T-helper 22 cell (primary cell): ENCODE results near the gene EMCN.
"Not testable (repeated sequence)": the region's sequence is repeated elsewhere in the genome, so short reads cannot be mapped to it uniquely, and the experiment has no call there.

Experiments used
- DNase-seq: peaks from one replicate; pipeline ENCODE4 v3.0.0-alpha.2; 2020; ENCODE audit warnings: low read depth

Gene EMCN

DNA sequence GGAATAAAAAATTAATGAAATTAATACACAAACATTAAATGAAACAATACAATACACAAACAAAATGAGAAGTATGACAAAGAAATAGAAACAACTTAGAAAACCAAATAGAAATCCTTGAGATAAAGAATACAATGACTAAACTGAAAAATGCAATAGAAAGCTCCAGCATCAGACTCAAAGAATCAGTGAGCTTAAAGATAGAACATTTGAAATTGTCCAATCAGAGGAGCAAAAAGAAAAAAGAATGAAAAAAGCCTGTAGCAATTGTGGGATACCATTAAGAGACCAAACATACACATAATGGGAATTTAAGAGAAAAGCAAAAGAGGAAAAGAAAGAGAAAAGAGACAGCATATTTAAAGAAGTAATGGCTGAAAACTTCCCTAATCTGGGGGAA is 25.7 kb downstream of the EMCN start:
- no peak for DNase-seq

DNA sequence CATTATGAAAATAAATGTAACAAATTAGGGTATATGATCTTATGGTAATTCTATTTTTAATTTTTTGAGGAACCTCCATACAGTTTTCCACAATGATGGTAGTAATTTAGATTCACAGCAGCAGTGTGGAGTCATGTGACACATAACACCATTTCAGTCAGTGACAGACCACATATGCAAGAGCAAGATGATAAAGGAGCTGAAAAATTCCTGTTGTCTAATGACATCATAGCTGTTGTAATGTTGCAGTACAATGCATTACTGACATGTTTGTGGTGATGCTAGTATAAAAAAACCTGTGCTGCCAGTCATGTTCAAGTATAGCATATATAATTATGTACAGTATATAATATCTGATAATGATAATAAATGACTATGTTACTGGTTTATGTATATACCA is 28.5 kb downstream of the EMCN start:
- no peak for DNase-seq

GRCh38 chr4:100486496-100486895 is 31.3 kb downstream of the EMCN start:
- DNase-seq, result no peak

DNA sequence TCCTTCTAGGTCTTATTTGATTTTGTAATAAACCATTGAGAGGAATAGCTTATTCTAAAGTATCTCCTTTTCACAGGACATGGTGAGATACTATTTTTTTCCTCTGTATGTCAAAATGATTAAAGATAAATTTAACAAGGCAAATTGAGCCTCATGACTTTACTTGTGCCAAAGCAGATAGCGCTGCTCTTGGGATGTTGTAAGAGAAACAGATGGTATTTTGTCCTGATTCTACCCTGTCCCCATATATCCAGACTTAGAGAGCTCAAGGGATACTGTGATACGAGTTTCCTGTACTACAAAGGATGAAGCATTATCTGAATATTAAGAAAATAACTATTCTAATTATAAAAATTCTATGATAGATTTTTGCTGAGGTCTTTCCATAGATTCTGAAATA is 34.0 kb downstream of the EMCN start:
- DNase-seq, result no peak

- no peak for DNase-seq
Observed at GRCh38 chr4:100479971-100480370, 37.9 kb downstream of the EMCN start.

DNA sequence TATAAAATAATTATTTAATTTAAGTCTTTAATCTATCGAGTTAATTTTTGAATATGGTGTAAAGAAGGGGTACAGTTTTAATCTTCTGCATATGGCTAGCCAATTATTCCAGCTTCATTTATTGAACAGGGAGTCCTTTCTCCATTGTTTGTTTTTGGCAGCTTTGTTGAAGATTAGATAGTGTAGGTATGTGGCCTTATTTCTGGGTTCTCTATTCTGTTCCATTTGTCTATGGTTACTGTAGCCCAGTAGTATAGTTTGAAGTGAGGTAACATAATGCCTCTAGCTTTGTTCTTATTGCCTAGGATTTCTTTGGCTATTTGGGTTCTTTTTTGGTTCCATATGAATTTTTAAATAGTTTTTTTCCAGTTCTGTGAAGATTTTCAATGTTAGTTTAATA is 48.3 kb downstream of the EMCN start:
- DNase-seq, result no peak

GRCh38 chr4:100466501-100466900 is 51.3 kb downstream of the EMCN start:
- DNase-seq, result no peak

DNA sequence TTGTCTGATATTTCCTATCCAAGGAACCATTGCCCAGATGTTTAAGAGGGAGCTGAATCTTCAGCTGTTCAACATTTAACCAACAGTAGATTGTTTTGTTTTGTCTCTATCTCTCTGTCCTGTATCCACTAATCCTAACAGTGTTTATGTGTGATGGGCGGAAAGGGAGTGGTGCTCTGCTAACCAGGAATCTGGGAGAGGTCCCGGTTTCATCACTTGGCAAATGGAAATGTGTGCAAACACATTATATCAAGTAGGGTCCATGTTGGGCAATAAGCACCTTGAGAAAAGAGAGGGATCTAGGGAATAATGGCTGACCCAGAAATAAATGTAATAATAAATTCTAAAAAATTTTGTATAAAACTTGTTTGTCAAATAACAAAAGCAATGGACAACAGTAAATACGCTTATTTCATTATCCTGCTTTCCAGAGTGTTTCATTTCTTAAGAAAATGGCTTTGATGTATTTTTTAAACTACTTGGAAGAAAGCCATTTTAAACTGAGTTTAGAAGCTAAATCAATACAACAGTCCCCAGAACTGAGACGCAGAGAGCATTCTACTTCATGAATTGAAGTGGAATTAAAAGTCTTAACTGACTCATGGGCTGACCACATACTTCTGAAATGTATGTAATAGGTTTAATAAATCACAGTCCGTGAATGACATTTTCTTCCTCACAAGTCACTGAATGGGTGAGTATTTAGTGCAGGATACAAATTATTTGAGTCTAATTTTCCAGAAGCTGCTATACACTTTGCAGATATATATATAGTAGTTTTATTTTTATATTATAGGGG is 55.8 kb downstream of the EMCN start:
- no peak for DNase-seq

GRCh38 chr4:100450449-100450848 is 67.4 kb downstream of the EMCN start:
- DNase-seq, result no peak

GRCh38 chr4:100431416-100431815 is 86.4 kb downstream of the EMCN start:
- no peak for DNase-seq

DNA sequence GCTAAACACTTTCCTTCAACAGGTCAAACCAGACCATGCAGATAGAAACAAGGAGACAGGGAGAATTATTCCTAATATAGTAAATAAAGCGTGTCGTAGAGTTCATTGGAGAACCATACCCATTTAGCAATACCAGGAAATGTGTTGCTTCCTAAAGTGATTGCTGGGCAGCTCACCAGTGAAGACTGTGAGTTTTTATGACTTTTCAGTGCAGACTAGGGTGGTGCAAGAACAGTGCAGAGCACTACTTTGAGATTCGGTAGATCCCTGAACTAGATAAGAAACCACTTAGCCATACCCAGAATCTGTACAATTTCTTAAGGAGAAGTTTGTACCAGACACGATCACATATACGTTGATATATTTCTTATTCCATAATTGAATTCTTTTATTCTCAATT is 87.4 kb downstream of the EMCN start:
- no peak for DNase-seq

GRCh38 chr4:100429616-100430015 is 88.2 kb downstream of the EMCN start:
- no peak for DNase-seq

GRCh38 chr4:100428051-100428450 is 89.8 kb downstream of the EMCN start:
- DNase-seq, result no peak

DNA sequence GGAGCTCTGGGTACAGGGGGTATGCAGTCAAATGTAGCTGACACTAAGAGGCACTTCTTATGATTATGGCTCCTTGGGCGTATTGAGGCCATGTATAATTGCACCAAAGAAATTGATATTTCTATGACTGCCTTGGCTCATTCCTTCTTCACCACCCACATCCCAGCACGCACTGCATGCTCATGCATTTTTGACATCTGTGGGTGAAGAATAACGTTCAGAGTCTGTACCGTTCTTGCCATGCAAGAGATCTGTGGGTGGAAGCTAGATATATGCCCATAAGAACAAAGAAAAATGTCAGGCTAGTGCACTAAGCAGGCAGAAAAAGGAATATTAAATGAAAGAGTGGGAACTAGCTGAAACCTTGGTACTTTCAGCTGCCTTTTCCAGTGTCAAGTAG is 93.4 kb downstream of the EMCN start:
- no peak for DNase-seq

- no peak for DNase-seq
Observed at GRCh38 chr4:100422894-100423293, 94.9 kb downstream of the EMCN start.

DNA sequence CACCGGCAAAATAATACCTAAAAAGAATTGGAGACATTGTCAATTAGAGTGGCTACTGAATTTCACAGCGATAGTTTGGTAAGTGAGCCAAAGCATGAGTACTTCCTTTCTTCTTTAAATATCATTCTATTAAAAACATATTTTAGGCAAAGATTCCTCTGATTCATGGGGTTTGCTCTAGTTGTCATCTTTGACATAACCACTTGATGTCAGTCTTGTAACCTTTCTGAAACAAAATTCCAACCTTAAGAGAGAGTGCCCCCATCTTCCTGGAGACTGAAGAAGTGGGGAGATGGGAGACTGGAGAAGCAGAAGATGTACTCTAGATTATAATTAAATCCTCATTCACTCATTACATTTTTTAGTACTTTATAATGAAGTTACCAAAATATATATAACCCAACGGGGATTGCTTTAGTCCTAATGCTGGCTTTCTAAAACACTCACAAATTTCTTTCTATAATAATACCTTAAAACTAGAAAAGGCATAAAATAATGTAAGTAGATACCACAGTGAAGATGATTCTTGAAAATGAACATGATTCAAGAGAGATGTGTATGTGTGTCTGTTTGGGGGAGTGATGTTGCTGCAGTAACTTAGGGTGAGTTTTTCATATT is 96.4 kb downstream of the EMCN start:
- no peak for DNase-seq

GRCh38 chr4:100420571-100420970 is 97.3 kb downstream of the EMCN start:
- no peak for DNase-seq

DNA sequence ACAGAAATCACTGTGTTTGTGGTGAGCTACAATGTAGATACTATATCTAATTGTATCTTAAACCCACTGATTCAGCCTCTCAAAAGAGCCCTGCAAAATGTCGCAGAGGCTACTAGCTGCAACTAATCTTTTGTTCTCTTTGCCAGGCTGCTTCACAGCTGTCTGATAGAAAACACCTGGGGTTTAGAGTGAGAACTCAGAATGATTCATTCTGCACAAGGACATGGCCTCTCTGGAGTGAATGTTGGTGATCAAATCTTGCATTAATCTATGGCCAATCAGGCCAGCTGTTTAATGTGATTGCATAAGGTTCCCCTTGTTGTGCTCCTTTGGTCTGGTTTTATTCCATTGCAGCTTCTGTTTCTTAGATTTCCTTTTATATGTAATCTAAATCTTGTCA is 100.3 kb downstream of the EMCN start:
- DNase-seq, result no peak

DNA sequence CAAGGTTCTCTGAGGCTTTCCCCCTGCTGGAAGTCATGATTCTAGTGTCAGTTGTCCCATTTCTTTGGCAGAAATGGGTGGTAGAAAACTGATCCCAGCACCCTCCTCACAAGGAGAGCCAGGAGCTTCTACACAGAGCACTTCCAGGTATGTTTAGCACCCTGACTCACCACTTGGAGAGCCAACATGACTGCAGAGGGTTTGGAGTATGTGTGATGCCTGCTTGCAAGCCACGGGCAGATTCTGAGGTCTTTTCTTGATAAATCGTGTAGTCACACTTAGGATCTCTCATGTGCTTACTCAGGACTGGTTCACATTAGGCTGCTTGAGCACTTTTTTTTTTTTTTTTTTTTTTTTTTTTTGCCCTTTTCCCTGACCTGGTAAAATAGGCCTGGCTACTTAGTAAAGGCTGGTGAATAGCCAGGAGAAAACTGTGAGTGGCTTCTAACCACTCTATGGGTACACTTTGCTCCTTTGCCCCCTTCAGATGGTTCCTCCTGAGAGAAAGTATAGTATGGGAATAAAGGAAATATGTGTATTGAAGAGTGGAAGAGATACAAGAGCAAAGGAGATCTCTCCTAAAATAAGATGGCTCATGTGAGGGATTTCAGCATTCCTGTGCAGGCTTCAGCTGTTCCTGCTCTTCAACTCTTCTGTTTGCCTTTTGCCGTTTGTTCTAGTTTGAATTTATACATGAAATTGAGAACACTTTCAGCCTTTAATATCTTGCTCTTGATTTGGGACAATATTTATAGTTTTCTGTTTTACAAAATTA is 103.6 kb downstream of the EMCN start:
- DNase-seq, result no peak

GRCh38 chr4:100391863-100392262 is 126.0 kb downstream of the EMCN start:
- no peak for DNase-seq

DNA sequence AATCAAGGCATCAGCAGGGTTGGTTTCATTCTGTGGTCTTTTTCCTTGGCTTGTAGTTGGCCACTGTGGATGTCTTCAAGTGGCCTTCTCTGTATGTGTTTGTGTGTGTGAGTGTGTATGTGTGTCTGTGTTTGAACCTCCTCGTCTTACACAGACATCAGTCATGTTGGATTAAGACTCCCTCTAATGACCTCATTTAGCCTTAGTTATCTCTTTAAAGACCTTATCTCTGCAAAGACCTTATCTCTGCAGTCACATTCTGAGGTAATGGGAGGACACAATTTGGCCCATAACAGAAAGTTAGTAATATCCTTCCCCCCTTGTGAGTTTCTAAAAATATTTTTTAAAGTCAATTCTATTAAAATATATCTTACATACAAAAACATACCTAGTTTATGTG is 126.7 kb downstream of the EMCN start:
- DNase-seq, result no peak

DNA sequence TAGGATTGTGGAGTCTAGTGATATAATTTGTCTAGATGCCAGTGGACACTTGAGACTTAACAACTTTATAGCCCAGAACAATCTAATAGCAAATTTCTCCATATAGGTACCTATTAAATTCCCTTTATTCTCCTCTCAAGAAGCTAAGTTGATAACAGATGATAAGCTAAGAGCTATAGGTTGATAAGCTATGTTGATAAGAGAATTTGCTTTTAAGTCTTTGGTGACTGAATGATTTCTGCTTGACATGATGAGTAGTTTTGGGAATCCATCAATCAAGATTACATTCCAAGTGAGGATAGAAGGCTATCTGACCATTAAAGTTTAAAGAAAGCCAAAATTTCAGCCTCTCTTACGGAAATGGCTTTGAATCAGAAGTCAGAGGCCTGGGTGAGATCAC is 131.6 kb downstream of the EMCN start:
- DNase-seq, result no peak

- DNase-seq, result not testable (repeated sequence)
Observed at GRCh38 chr4:100380401-100380800, 137.4 kb downstream of the EMCN start.
